ENCODE results near the gene CHID1.

CHID1 gene

DNA sequence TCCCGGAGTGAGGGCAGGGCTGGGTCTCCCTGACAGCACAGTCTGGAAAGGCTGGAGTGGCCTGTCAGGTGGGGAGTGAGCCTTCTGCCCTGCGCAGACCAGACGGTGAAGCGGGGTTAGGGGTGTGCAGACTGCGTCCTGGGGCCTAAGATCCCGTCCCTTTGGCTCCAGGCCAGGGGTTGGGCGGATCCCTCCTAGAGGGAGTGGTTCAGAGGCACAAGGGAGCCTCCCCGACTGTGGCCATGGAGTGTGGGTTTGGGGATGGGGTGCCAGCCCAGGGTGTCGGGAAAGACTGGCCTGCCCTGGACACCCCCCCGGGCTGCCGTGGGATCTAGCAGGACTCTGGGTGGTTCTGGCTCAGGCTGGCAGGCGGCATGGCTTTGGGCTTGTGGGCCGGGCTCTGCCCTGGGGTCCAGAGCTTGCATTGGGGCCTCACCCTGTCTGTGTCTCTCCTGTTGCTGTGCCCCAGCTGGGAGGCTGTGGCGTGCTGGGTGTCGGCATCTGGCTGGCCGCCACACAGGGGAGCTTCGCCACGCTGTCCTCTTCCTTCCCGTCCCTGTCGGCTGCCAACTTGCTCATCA, 48.4 kb downstream of the CHID1 start:
- no peak for DNase-seq

DNA sequence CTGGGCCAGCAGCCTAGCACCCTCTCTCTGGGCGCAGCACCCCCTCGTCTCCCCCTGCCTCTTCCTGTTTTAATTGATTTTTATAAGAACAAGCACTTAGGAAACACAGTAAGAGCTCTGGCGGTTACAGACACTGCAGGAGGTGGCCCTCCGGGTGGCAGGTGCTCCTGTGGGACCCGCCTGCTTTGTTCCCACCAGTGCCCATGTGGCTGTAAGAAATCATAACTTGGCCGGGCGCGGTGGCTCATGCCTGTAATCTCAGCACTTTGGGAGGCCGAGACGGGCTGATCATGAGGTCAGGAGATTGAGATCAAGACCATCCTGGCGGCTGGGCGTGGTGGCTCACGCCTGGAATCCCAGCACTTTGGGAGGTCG, 49.5 kb downstream of the CHID1 start:
- peak in 2 of 3 experiments; percentile 53 to 77 for DNase-seq

DNA sequence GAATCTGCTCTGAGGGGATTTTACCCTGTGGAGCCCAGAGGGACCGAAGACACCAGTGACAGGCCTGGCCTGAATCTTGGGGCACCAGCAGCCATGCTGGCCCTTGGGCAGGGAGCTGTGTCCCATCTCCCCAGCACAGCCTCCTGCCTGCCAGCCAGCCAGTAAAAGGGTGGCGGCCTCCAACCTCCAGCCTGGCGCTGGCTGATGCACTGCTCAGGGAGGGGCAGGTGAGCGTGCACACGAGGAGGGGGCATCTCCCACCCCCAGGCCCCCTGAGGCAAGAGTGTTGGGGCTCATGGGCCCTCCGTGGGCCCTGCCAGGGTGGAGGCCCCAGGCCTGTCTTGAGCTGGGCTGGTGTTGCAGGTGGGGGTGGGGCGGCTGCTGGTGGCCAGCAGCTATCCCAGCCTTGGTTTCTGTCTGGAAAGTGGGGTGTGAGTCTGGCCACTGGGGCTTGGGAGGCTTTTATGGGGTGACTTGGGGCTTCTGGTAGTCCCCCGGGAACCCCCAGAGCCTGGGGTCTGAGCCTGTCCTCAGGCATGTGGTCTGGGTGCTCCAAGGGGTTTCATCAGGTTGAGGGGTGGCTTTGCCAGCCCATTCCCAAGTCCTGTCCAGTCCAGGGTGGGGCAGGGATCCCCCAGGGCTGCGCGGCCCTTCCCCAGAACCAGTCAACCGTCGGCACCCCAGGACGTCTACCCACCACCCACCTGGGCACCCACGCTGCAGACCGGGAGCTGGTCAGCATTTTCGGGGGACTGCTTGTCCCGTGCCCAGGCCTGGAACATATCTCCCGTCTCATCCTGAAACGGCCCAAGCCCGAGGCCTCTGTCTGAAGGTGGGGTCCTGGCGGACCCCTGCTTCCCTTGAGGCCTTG, 50.1 kb downstream of the CHID1 start:
- DNase-seq = no peak

DNA sequence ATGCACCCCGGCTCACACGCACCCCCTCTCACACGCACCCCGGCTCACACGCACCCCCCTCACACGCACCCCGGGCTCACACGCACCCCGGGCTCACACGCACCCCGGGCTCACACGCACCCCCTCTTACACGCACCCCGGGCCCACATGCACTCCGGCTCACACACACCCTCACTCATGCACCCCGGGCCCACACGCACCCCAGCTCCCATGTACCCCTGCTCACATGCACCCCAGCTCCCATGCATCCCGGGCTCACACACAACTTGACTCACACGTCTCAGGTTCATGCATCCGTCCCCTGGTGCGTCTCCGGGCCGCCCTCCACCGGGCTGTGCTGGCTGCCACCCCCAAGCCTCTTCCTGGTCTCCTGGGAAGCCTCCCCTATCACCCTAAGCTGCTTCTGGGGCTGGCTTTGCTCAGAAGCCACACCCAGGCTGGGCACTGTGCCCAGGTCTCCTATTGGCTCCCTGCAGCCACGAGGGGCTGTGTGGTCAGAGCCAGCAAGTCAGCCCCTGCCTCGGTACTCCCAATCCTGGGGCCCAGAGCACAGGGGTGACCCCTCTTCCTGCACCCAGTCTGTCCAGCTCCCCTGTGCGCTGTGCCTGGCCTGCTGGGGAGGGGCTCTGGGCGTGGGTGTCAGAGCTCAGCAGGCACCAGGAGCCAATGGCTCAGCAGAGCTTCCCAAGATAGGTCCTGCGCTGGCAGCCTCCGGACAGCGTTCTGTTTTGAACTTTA, 51.0 kb downstream of the CHID1 start:
- peak; percentile 56 to 70 (median 60) for DNase-seq

DNA sequence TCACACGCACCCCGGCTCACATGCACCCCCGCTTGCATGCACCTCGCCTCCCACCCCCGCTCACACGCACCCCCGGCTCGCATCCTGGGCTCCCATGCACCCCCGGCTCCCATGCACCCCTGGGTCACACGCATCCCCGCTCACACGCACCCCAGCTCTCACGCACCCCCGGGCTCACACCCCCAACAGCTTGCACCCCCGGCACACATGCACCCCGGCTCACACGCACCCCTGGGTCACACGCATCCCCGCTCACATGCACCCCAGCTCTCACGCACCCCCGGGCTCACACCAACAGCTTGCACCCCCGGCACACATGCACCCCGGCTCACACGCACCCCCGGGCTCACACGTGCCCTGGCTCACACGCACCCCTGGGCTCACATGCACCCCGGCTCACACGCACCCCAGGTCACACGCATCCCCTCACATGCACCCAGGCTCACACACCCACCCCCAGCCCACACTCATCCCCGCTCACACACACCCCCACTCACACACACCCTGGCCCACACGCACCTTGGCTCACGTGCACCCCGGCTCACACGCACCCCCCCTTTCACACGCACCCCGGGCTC, 51.8 kb downstream of the CHID1 start:
- no peak for DNase-seq

DNA sequence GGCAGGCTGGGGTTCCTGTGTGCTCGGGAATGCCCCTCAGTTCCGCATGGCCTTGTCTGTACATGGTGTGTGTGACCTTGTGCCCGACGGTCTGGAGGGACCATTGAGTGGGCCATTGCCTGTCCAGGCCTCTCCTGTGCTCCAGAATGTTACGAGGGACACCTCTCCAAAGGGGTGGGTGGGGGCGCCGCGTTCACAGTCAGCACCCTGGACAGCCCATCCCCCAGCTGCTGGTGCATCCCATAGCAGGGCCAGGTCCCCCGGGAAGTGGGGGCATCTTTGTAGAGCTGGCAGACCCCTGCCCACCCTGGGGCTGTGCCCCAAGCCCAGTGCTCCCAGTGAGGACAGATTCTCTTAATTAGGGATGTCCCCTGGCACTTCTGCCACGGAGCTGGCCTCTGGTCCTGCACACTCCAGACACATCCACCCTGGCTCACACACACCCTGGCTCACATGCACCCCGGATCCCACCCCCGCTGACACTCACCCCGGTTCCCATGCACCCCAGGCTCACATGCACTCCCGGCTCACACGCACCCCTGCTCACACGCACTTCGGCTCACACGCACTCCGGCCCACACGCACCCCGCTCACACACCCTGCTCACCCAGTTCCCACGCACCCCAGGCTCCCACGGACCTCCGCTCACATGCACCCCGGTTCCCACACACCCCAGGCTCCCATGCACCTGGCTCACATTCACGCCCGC, 52.4 kb downstream of the CHID1 start:
- no peak for DNase-seq

DNA sequence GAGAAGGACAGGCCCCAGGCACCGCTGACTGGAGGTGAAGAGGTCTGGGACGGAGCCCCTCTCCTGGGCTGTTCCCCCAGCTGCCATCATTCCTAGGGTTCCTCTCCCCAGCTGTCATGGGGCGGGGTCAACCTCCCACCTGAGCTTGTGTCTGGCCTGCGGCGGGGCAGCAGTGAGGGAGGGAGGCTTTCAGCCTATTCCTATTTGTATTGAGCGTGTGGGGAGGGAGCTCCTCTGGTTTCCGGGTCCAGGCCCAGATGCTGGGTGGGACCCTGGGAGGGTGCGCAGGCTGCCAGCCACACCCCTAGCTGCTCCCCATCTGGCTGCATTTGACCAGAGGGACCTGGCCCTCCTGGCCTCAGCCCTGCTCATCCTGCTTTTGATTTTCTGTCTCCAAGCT, 54.2 kb downstream of the CHID1 start:
- no peak for DNase-seq

DNA sequence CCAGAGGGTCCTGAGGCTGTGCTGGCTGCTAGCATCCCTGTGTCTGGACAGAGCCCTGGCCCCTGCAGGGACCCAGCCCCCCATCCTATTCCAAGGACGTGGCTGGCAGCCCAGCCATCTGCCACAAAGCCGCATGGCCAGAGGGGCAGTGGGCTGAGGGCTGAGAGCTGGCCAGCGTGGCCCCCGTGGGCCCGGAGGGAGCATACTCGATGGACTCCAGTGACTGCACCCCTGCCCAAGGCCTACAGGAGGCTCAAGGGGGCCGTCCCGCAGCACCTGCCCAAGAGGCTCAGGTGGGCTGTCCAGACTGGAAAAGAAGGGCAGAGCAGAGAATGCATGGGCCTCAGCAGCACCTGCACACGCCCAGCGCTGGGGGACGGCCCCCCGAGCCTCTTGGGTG, 54.8 kb downstream of the CHID1 start:
- DNase-seq = no peak

DNA sequence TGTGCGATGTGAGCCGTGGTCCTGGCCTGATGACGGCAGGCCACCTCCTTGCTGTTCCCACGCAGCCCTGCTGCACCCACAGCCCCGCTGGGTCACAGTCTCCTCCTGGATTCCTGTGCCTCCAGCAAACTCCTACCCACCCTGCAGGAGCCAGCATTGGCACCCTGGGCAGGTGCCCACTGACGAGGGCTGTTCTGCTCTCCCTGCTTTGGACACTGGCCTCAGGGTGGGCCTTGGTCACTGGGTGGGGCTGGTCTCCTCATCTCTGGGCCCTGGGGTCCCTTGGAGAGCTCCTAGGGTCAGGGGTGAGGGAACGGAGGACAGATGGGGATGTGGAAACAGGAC, 55.3 kb downstream of the CHID1 start:
- DNase-seq = no peak

DNA sequence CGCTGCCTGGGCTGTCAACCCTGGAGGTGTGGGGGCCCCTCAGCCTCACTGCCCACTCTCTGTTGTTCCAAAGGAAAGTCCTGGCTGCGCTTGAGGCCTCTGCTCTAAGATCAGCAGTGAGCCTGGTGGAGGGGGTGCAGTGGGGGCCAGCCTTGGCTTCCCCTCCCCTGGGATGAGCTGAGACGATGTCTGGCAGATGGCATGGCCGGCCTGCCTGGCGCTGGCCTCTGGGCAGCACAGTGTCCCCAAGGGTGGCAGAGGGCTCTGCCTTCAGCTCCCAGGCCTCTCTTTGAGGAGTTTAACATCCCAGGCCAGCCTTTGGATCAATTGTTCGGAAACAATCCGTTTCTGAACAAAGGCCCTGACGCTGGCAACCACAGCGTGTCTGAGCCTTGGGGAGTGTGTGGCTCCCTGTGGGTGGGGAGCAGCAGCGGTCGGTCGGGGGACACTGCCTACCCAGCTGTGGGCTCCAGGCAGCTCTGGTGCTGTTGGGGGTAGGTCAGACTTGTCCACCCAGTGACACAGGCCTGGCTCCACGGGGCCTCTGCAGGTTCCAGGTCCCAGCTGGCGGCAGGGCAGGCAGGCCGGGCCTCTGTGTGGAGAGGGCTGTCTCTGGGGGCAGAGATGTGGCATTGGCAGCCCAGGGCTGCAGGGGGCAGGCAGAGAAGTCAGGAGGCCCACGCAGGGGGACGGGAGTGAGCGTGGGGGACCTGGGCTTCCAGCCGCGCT, 55.8 kb downstream of the CHID1 start:
- no peak for DNase-seq

DNA sequence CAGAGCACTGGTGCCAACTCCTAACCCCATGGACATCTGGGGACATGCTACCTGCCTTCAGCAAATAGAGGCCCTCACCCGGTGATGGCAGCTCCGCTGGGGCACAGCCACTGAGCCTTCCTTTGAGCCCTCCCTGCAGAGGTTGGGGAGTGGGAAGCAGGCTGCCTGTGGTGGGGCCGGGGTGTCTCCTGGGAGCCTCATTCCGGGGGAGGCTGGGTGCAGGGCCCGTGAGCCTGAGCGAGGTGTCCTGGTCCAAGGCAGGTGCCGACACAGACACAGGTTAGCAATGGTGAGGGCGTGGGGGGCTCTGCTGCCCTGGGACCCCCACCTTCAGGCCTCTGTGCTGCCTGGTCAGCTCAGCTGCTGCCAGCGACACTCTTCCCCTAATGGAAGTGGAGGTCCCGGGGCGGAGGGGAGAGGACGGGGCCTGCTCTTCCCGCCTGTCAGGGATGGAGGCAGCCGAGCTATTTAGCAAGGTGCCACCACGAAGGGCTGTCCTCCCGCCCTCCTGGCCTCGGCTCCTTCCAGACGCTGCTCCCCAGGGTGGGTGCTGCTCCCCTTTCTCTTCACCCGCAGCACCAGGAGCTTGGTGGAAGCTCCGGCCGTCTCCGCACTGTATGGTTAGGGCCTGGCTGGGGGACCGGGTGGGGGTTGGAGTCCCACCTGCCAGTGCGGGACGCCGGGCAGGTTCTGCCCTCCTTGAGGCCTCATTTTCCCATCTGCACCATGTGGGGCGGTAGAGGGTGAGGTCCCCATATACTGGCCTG, 56.7 kb downstream of the CHID1 start:
- DNase-seq = no peak

DNA sequence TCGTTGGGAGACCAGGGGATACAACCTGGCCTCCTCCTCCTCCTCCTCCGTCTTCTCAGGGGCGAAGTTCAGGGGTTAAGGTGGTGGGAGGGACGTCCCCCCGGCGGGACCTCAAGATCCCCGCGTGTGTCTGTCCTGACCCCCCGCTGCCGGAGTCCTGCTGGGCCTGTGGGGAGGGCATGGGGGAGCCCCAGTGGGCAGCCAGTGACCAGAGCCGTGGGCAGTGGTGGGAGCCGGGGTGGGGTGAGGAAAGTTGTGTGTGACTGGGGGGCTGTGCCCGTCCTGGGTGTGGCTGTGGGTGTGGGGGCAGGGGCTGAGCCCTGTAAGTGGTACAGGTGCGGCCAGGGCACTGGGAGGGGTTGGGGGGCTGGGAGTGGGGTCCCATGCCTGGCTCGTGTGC, 57.8 kb downstream of the CHID1 start:
- no peak for DNase-seq

DNA sequence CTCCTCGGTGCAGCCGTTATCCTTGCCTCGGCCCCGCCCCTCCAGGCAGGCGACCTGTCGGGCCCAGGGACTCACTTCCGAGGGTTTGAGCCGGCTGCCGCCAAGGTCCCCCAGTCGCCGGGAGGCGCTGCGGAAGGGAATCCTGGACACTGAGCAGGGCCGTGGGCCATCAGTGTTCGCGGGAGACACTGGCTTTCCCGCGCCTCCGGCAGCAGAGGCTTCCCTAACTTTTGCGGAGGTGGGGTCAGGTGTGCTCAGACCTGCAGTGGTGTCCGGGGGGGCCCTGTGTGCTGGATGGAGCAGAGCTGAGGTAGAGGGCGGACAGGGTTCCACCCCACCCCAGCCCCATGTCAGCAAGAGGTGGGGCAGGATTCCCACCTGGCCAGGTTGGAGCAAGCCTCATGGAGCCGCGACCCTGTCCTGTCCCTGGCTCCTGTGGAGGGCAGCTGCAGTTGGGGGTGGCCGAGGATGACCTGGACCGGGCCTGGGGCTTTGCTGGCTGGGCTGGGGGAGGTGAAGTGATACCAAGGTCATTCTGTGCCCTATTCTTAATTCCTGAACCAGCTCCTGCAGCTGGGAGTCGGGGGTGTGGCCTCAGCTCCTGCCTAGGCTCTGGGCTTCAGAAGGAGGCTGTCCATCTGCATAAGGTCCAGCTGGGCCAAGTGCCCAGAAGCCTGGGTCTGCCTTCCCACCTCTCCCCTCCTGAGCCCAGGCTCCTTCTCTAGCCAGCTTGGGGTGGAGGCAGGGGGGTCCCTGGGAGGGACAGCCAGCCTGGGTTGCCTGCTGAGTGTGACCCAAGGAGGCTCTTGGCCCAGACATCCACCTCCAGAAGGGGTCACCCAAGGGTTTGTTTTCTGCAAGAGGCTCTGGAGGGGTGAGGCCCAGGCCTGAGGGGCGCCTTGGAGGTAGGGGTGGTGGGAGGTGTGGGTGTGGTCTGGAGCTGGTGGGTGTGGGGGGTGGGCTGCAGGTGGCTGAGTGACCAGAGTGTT, 59.5 kb downstream of the CHID1 start:
- peak in 2 of 3 experiments; percentile 22 to 54 for DNase-seq

DNA sequence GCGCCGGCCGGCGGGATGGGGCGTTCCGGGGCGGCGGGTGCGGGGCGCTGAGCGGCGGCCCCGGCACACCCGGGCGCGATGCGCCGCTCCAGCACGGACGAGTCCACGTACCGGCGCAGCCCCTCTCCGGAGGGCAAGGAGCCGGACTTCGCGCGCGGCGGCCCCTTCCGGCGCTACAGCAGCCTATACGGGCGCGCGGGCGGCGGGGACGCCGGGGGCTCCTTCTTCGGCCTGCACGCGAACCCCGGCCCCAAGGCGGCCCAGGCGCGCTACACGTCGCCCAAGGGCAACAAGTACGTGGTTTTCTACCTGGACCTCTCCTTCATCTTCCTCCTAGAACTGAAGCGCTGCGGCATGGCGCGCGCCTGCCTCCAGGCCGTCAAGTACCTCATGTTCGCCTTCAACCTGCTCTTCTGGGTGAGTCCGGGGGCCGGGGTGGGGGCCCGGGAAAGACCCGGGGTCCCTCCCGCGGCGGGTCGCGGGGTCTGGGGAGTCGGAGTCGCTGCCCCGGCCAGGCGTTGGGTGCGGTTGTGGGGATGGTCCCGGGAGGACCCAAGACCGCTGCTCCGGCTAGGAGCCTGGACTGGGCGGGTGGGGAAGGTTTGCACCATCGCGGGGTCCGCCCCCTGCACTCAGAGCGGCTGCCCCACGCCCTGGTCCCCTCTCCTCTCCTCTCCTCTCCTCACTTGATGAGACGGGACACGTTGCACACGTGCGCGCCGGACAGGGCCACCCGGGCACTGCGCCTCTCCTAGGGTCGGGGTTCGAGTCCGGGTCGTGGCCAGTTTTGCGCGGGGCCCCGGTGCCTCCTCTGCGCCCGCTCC, 60.4 kb downstream of the CHID1 start:
- DNase-seq = peak in 2 of 3 experiments; percentile 68 to 72

DNA sequence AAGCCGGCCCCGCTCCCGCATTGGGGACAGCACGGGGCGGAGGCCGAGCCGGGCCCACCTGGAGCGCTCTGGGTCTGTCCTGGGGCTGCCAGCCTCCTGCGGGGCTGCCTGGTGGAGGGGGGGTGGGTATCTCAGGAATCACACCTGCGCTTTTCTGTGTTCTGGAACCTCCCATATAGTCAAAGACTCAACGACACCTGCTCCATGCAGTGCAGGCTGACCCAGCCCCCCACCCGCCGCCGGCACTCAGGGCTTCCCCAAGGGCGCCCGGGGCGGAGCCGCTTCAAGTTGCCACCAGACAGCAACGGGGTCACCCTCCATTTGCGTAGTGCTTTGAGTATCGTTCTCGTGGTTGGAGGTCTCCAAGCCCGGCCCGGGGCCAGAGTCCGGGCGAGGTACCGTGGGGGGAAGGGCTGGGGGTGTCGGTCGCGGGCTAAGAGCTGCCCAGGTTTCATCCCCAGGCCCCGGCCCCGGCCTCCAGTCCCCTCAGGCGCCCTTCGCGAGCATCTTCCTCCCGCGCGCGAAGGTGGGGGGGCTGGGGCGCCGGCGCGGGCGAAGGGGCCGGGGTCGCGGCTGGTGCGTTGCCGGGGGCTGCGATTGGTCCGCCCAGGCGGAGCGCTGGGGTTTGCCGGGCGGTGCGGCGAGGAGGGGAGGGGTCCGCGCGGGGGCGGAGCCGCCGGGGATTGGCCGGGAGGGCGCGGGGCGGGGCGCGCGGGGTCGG, 61.3 kb downstream of the CHID1 start:
- DNase-seq = peak; percentile 77 to 87 (median 87)

DNA sequence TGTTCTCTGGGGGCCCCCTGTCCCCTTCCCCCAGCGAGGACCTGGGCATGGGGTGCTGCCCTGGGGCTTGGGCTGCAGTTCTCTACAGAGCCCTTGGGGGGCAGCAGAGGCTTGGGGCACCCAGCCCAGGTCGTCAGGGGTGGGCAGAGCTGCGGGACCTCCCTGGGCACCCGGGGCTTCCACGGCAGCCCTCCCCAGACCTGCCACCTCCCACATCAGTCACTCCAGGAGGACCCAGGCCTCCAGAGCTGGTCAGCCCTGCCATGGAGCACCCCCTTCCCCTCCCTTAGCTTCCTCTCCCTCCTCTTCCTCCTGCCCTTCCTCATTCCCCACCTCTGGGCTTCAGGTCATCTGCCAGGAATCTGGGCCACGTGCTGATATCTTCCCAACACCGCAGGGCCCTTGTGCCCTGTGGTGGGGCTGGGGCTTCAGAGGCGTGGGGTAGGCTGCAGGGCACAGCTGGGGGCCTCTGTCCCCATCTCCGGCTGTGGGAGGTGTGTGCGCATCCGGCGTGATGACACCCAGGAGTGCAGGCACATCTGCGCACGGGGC, 62.2 kb downstream of the CHID1 start:
- peak; percentile 20 to 63 (median 60) for DNase-seq

DNA sequence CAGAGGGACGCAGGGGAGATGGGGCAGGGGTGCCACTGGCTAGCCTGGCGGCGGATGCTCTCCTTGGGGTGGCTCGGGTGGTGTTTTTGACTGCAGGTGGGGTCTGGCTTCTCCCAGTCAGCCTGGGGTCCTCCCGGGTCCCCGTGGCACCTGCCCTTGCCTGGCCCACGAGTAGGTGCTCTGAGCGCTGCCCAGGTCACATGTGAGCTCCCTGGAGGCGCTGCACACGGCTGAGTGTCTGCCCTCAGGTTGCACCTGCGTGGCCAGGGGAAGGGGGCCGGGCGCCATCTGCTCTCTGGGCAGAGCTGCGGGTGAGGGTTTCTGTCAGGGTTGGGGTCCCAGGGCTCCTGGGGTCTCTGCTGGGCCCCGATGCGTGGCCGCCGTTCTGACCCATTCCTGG, 62.7 kb downstream of the CHID1 start:
- DNase-seq = no peak

DNA sequence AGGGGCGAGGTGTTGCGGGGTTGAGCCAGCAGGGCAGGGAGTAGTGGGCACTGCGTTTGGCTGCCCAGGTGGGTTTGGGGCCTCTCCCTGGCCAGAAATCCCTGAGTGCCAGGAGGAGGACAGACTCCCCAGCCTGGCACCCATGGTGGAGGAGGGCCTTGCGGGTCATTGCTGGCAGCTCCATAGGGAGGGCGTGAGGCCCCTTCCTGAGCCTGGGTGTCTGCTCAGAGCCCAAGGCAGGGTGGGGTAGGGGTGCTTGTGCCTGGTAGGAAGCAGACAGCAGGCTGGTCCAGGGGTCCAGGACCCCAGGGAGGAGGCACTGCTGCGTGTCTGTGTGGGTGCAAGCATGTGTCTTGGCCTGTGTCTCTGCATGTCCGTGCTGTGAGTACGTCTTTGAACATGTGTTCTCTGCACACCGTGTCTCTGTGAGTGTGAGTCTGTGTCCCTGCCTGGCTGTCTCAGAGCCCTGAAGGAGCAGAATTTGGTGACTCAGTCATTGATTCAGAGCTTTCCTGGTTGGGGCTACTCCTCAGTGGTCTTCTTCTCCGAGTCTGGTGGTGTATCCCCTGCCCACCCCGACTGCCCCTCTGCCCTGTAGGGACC, 64.0 kb downstream of the CHID1 start:
- no peak for DNase-seq

All from NCI-H1417 (cell line).